GM12878 (cell line): ENCODE measurements around the gene GFRA1. TPM values are rescaled to one million over a fixed set of nuclear protein-coding genes. Genes with fewer than 3 reads are reported as not detected.

Source experiments
- ATAC-seq: fragments of 200-7000 bp; cut with Tn5 transposase; 3 replicates; pipeline ENCODE4 v1.9.1; 2020; ENCODE audit warnings: mild to moderate bottlenecking, moderate library complexity
- BruUV-seq: library from RNA; stranded (reverse); fragments of 400-500 nt; replicated peaks from 2 replicates; lab custom pipeline; 2021; lab: Mats Ljungman, UMichigan
- CTCF ChIA-PET: fragments of 300-600 bp; sonication (Branson Sonifier 250); formaldehyde crosslinking; extraction: SDS; loops from one replicate; lab custom pipeline; 2021; ENCODE audit warnings: inconsistent platforms; lab: Yijun Ruan, JAX
- POLR2A ChIA-PET: fragments of 350-600 bp; formaldehyde crosslinking; extraction: SDS; loops from one replicate; lab custom pipeline; 2021; ENCODE audit warnings: inconsistent platforms; lab: Charles Lee
- RAD21 ChIA-PET: fragments of 300-600 bp; sonication (Branson Sonifier 250); formaldehyde crosslinking; loops from one replicate; lab custom pipeline; 2023; ENCODE audit warnings: antibody characterized with exemption; ENCODE audit not compliant: unreplicated experiment; lab: Charles Lee
- SMC1A ChIA-PET: fragments of 300-600 bp; sonication (Branson Sonifier 250); formaldehyde crosslinking; loops from one replicate; lab custom pipeline; 2023; ENCODE audit not compliant: unreplicated experiment, uncharacterized antibody; lab: Charles Lee
- DNase-seq: peaks from one replicate; pipeline ENCODE4 v3.0.0-alpha.2; 2011; ENCODE audit warnings: low read depth, low spot score
- FAIRE-seq: peaks from 3 replicates; lab custom pipeline; 2011; peaks lifted over from hg19 to GRCh38; lab: Jason Lieb, UNC
- H2AFZ ChIP-seq: 2 replicates; pipeline ENCODE4 v1.6.0; 2011; ENCODE audit warnings: low read depth, low read length, control low read depth; ENCODE audit not compliant: control insufficient read depth
- H3K27ac ChIP-seq: 2 replicates; pipeline ENCODE4 v1.5.1; 2011; ENCODE audit warnings: control low read depth; ENCODE audit not compliant: control insufficient read depth, insufficient read depth
- H3K27me3 ChIP-seq, 2 experiments: replicated peaks in 1 of 2; 2 replicates each; pipeline versions ENCODE4 v1.6.0 to v1.6.1; 2011; ENCODE audit warnings: low read length in 1 of 2; ENCODE audit not compliant: control insufficient read depth in 2 of 2, insufficient read depth in 2 of 2
- H3K36me3 ChIP-seq, 2 experiments: 2 replicates each; pipeline ENCODE4 v1.5.1; 2011; ENCODE audit warnings: low read length in 1 of 2; ENCODE audit not compliant: control insufficient read depth in 2 of 2, insufficient read depth in 2 of 2
- H3K4me1 ChIP-seq: 2 replicates; pipeline ENCODE4 v1.6.1; 2011; ENCODE audit warnings: mild to moderate bottlenecking, low read length, moderate library complexity, mixed read lengths; ENCODE audit not compliant: control insufficient read depth, insufficient read depth
- H3K4me2 ChIP-seq: 2 replicates; pipeline ENCODE4 v1.6.0; 2011; ENCODE audit warnings: control low read depth; ENCODE audit not compliant: control insufficient read depth, insufficient read depth
- H3K4me3 ChIP-seq: fragments of 200-600 bp; sonication (generic); 2 replicates; pipeline ENCODE4 v1.5.1; 2016
- H3K79me2 ChIP-seq: 2 replicates; pipeline ENCODE4 v1.6.0; 2011; ENCODE audit warnings: low read length; ENCODE audit not compliant: control insufficient read depth, insufficient read depth
- H3K9ac ChIP-seq: 2 replicates; pipeline ENCODE4 v1.8.0; 2011; ENCODE audit warnings: low read length, control low read depth, mixed read lengths; ENCODE audit not compliant: control insufficient read depth, insufficient read depth
- H3K9me3 ChIP-seq: replicated peaks from 3 replicates; pipeline ENCODE4 v1.5.1; 2011; ENCODE audit warnings: mild to moderate bottlenecking, low read length; ENCODE audit not compliant: control insufficient read depth, insufficient read depth
- H4K20me1 ChIP-seq: 2 replicates; pipeline ENCODE4 v1.6.0; 2011; ENCODE audit not compliant: control insufficient read depth, insufficient read depth
- ASH2L ChIP-seq: fragments of 300-600, 200-600 bp; sonication (generic); IDR thresholded peaks from 2 replicates; pipeline ENCODE4 v1.6.1; 2017; ENCODE audit warnings: low read depth, mild to moderate bottlenecking, borderline replicate concordance
- CREB1 ChIP-seq: IDR thresholded peaks from 2 replicates; pipeline ENCODE4 v1.6.1; 2012; ENCODE audit warnings: low read depth, mild to moderate bottlenecking, inconsistent platforms
- HDAC6 ChIP-seq: fragments of 200-600 bp; sonication (generic); IDR thresholded peaks from one replicate; pipeline ENCODE4 v1.8.0; 2017; ENCODE audit warnings: antibody characterized with exemption; ENCODE audit not compliant: unreplicated experiment
- KDM1A ChIP-seq: fragments of 200-600 bp; sonication (generic); IDR thresholded peaks from 2 replicates; pipeline ENCODE4 v1.6.1; 2016; ENCODE audit warnings: borderline replicate concordance
- KLF5 ChIP-seq: fragments of 450-650 bp; IDR thresholded peaks from 2 replicates; pipeline ENCODE4 v1.6.1; 2014; ENCODE audit warnings: mild to moderate bottlenecking; ENCODE audit not compliant: partially characterized antibody
- LARP7 ChIP-seq: fragments of 450-650 bp; IDR thresholded peaks from 2 replicates; pipeline ENCODE4 v1.6.1; 2017; ENCODE audit warnings: mild to moderate bottlenecking
- NBN ChIP-seq: fragments of 450-650 bp; IDR thresholded peaks from 2 replicates; pipeline ENCODE4 v1.6.1; 2016
- NFYA ChIP-seq: IDR thresholded peaks from 2 replicates; pipeline ENCODE4 v1.6.1; 2011; ENCODE audit warnings: low read depth, mild to moderate bottlenecking, low read length, improper control_type of control experiment, borderline replicate concordance
- NR2C2 ChIP-seq: IDR thresholded peaks from 2 replicates; pipeline ENCODE4 v1.6.1; 2011; ENCODE audit warnings: borderline replicate concordance, low read depth; ENCODE audit not compliant: control insufficient read depth, insufficient read length
- PAX5 ChIP-seq: IDR thresholded peaks from 2 replicates; pipeline ENCODE4 v1.6.1; 2011; ENCODE audit warnings: low read depth, low read length, borderline replicate concordance
- PML ChIP-seq: IDR thresholded peaks from 2 replicates; pipeline ENCODE4 v1.6.1; 2012; ENCODE audit warnings: low read length, inconsistent platforms
- POLR2A ChIP-seq: IDR thresholded peaks from 2 replicates; pipeline ENCODE4 v1.6.1; 2011; ENCODE audit warnings: low read depth, mild to moderate bottlenecking, low read length
- POLR2AphosphoS5 ChIP-seq: IDR thresholded peaks from 2 replicates; pipeline ENCODE4 v1.6.1; 2011; ENCODE audit warnings: mild to moderate bottlenecking, low read length, inconsistent platforms
- TCF7 ChIP-seq: IDR thresholded peaks from 2 replicates; pipeline ENCODE4 v1.6.1; 2014; ENCODE audit warnings: antibody characterized with exemption, borderline replicate concordance
- ZNF217 ChIP-seq: fragments of 450-650 bp; IDR thresholded peaks from 2 replicates; pipeline ENCODE4 v1.6.1; 2017; ENCODE audit warnings: antibody characterized with exemption, mild to moderate bottlenecking
- ZNF384 ChIP-seq: IDR thresholded peaks from 2 replicates; pipeline ENCODE4 v1.6.1; 2012; ENCODE audit warnings: low read depth, mild to moderate bottlenecking, low read length, improper control_type of control experiment, borderline replicate concordance
- ZSCAN29 ChIP-seq: fragments of 450-650 bp; IDR thresholded peaks from 2 replicates; pipeline ENCODE4 v1.6.1; 2017; ENCODE audit warnings: mild to moderate bottlenecking, moderate library complexity
- WGBS: methylation state at CpG from one replicate; pipeline ENCODE4 v1.1.6; 2016; ENCODE audit warnings: low lambda C conversion rate; ENCODE audit not compliant: insufficient replicate concordance, insufficient coverage; ENCODE audit errors: missing lambda C conversion rate; 5-methylcytosine and 5-hydroxymethylcytosine counted together
- in situ Hi-C: fragments of 300-500 bp; cut with MboI; formaldehyde crosslinking; loops from 9 replicates; pipeline ENCODE4 v1.14.3; 2018; ENCODE audit warnings: mixed read lengths
- intact Hi-C: fragments of 100-400 bp; cut with micrococcal nuclease; formaldehyde crosslinking; loops from one replicate; pipeline ENCODE4 v1.14.2; 2022; ENCODE audit not compliant: unreplicated experiment
- polyA plus RNA-seq, 11 experiments: library from polyadenylated mRNA; depleted of rRNA in 4 of 11; unstranded in 6 of 11; stranded (reverse) in 5 of 11; fragments of >200 nt; fragmentation: Nextera tagmentation in 4 of 11; fragmentation: Illumina TruSeq in 1 of 11; extraction: Ambion mirVana in 4 of 11; extraction: Trizol in 1 of 11; gene quantifications; 1 replicate in 1 of 11; 2 replicates in 10 of 11; pipeline versions ENCODE4 v1.2.1 to v1.2.3, GENCODE V29; 2011 to 2016; ENCODE audit warnings: inconsistent platforms in 2 of 11, missing spikeins in 2 of 11, low read depth in 1 of 11
- total RNA-seq, 4 experiments: library from RNA; depleted of rRNA in 3 of 4; stranded (reverse); fragments of >200 nt in 3 of 4; fragmentation: Illumina TruSeq in 1 of 4; extraction: Trizol in 1 of 4; gene quantifications; 2 replicates each; pipeline versions ENCODE4 v1.2.1 to v1.2.3, GENCODE V29; 2013 to 2021

GFRA1 gene
- total and polyA plus RNA-seq, 10 of the 15 experiments (the other 5 are each of a cell fraction or from before 2014, with no cell fraction given), result 0.05 to 0.19 TPM; not detected in 8

DNA sequence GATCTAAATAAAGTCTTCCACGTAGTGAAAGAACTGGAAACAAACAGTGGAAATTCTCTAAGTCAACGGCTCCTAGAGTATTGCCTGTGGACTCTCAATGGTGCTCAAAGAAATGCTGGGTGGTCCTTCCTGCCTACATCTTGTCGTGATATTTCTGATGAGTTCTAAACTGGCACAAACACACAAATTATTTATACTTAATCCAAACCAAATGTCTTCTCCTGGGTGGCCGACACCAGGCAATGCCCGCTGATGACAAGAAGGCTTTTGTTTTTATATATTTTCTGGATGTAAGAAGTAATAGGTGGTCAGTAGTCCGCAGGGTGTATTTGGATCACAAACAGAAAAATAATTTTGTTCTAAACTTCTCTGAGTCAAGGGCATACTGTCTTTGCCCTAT lies 178.7 kb downstream of the GFRA1 start:
- WGBS, result 18% methylated on average over 6 of the region's 6 CpGs
- no peaks in the 10 kb centered on the region for H3K9me3 ChIP-seq
- no peaks in the 10 kb centered on the region for H3K4me1 ChIP-seq
- H3K36me3 ChIP-seq, result no peaks in the 10 kb centered on the region
- H2AFZ ChIP-seq, result no peak overlapping the region
- H3K79me2 ChIP-seq, result no peaks in the 10 kb centered on the region
- H3K9ac ChIP-seq, result no peak overlapping the region
- H4K20me1 ChIP-seq, result no peaks in the 10 kb centered on the region
- H3K27me3 ChIP-seq, result peaks cover 0 to 1% of the 10 kb centered on the region in 2 experiments; a peak in 1 of 4 replicates
- no peak for FAIRE-seq
- H3K27ac ChIP-seq, result no peak overlapping the region
- H3K4me2 ChIP-seq, result no peak overlapping the region
- no TSS peak for BruUV-seq
- H3K4me3 ChIP-seq, result no peak overlapping the region
- TF ChIP-seq HDAC6, result no peak
- no peak for TF ChIP-seq ASH2L
- TF ChIP-seq TCF7, result no peak
- no peak for TF ChIP-seq ZNF217
- no peak for TF ChIP-seq KDM1A
- no peak for TF ChIP-seq POLR2AphosphoS5
- TF ChIP-seq LARP7, result no peak
- TF ChIP-seq NFYA, result no peak
- no peak for TF ChIP-seq NR2C2
- TF ChIP-seq POLR2A, result no peak
- no peak for TF ChIP-seq NBN
- TF ChIP-seq CREB1, result no peak
- TF ChIP-seq ZSCAN29, result no peak
- TF ChIP-seq ZNF384, result no peak
- no peak for TF ChIP-seq PML
- TF ChIP-seq KLF5, result no peak
- no peak for TF ChIP-seq PAX5
- POLR2A ChIA-PET, result no interaction called here
- CTCF ChIA-PET, result no interaction called here
- intact Hi-C loops (no loop called here), in situ Hi-C loops (no loop called here)
- RAD21 ChIA-PET, result no interaction called here
- SMC1A ChIA-PET, result no interaction called here
- no peak for ATAC-seq
- no peak for DNase-seq
